HuH-7 (cell line): ENCODE measurements around the gene VN1R5.
"Not testable (repeated sequence)": the region's sequence is repeated elsewhere in the genome, so short reads cannot be mapped to it uniquely, and the experiment has no call there.

Source experiments
- DNase-seq: peaks from one replicate; pipeline ENCODE4 v3.0.0; 2011; ENCODE audit warnings: low spot score

Gene VN1R5

DNA sequence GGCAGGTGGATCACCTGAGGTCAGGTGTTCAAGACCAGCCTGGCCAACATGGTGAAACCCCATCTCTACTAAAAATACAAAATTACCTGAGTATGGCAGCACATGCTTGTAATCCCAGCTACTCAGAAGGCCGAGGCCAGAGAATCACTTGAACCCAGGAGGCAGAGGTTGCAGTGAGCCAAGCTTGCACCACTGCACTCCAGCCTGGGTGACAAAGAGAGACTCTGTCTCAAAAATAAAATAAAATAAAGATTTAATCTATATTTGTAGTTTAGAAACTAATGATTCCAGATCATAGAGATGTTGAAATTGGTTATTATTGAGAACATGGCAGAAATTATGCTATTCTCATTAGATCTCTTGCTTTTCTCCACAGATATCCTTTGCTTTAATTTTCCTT lies at the start of gene VN1R5:
TSS of gene VN1R5 (plus strand) at position 301 of the 400 bp plus-strand sequence.
- not testable (repeated sequence) for DNase-seq

DNA sequence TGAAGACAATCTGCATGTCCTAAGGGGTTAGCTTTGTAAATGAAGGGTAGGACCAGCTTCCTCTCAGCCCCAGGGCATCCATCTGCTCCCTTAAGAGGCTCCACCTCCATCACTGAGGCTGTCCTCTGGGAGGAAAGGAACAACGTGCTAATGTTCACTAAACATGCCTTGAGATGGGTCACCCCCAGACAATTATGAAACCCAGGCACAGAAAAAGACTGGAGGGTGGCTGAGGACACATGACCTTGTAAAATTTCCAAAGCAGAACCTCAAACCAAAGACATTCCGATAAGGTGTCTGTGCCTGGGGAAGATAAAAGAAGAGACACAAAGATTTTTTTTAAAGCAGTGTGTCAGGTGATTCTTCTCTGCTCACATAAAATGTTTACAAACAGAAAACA lies 46.5 kb upstream of the VN1R5 start:
- DNase-seq, result no peak

DNA sequence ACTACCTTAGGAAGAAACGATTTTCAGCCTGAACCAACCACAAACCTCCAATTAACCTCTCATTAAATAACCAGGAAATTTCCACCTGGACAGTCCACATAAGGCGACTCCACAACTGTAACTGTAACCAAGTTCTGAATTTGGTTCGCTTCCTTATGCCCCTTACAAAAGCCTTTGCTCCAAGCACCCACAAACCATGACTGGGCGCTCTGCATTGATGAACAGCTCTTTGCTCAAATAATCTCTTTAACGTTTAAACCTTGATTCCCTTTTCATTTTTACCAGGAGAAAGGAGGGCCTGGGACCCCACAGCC lies 45.9 kb upstream of the VN1R5 start:
- DNase-seq, result no peak

DNA sequence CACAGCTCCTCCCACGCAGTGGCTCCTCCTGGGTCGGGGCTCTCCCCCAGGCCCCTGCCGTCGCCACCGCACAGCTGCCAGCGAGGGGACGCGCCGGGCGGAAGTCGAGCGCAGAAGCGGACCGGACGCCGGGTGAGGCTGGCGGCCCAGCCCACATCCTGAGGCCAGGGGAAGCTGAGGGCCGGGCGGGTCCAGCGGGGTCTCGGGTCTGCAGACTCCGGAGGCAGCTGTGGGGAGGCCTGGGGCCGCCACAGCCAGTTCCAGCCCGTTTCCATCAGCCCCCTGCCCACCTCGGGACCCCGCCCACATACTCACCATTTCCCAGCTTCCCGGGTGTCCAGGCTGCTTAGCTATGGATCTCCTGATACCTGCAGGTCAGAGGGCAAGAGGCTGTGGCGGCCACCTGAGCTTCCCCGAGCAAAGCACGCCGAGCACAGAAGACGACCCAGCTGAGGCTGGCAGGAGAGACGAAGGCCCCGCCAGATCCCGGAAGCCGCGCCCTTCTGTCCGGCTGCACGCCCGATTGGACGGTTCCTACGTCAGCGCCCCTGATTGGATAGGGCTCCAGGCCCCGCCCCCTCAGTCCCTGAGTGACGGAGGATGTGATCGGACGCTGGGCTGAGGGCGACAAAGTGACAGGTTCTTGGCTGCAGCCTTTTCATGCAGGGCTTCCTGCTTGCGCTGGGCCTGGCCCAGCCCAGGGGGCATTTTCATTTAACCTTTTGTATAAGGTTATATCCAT lies 45.3 kb upstream of the VN1R5 start:
- DNase-seq, result peak; percentile 97

DNA sequence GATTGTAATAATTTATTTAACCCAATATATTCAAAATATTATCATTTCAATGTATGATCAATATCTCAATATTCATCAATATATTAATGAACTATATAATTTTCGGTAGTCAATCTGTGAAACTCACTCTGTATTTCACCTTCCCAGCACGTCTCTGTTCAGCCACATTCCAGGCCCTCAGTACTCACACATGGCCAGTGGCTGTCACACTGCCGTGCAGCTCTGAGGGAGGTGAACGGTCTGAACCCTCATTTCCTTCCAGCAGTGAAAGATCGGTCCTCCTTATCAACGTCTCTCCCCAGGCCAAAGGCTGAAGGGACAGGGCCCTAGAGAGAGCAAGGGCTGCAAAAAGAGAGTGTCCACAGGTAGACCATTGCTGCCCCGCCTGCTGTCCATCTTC lies 44.5 kb upstream of the VN1R5 start:
- DNase-seq, result no peak

DNA sequence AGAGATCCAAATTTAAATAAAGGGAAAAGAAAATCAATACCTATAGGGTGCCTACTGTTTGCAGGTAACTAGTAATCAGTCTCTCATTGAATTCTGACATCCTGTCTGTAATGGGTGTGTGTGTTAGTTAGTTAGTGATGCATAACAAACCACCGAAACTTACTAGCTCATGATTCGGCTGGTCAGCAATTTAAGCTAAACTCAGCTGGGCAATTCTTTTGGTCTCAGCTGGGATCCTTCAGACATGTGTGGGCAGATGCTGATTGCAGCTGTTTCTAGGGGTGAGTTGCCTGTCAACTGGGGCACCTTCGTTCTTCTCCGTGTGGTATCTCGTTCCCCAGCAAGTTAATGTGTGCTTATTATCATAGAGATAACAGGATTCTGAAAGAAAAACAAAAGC lies 43.9 kb upstream of the VN1R5 start:
- no peak for DNase-seq

DNA sequence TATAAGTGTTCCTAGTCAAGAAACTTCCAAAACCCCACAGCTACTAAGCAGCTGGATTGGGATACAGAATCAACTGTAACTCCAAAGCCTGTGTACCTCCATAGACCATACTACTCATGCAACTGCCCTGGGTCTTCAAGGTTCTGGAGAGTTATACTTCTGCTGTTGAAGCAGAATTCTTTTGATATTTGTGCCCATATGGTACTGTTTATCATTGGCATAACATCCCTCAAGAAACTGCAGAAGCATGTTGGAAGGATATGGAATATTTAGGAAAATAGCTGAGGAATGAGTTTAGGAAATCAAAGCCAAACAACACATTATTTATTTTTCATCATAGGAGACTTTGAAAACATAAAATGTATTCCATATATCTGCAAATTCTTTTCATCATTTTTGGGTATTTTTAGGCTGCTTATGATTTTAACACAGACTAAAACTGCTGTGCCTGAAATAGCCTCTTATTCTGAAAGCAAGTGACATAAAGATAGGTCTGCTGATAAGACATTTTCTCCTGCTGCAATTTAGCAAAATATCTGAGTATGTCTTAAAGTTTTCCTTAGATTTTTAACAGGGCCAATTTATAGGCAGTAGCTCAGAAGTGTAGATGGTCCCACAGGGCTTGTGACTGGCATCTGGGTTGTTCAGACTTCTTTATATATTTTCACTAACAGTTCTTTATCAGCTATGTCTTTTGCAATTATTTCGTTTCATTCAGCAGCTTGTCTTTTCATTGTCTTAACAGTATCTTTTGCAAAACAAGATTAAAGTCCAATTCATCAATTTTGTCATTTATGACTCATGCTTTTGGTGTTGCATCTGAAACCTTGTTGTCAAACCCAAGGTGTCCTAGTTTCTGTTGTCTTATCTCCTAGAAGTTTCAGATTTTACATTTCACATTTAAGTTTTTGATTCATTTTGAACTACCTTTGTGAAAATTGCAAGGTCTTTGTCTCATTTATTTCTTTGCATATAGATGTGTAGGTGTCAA lies 43.0 kb upstream of the VN1R5 start:
- no peak for DNase-seq

DNA sequence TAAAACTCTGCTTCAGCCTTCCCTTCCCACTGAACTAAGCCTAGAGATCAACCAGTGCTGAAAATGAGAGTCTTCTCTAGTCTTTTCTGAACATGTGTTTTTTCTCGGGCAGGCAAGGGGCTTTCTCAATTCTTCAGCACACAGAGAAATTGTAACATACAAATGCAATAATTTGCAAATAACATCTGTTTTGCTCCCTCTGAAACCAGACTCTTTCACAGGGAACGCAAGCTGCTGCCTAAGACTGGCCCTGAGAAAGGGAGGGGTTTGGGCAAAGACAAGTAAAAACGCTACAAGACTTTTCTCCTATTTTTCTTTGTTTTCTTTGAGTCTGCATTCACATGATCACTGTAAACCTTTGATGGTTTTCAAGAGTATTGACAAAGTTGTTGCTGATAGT lies 39.6 kb upstream of the VN1R5 start:
- no peak for DNase-seq

DNA sequence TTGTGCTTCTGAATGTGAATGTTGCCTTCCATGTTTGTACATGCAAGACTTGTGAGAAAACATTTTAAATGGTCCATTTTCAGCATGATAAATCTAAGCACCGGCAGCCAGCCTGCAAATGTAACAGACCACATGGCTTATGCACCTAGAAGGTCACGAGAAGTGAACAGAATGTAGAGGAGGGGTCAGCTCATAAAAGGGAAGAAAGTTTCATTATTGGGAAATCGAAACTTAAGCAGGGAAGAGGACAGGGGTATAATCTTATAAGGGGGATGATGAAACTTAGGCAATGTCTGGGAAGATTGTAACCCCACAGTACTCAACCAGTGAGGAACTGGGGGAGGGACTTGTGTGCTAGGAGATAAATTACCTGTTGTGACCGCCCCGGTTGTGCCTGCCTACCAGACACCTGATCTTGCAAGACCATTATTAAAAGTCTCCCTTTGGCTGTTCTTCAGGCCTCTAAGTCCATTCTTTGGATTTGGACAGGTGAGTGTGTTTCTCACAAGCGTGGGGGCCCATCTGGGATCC lies 37.7 kb upstream of the VN1R5 start:
- no peak for DNase-seq

DNA sequence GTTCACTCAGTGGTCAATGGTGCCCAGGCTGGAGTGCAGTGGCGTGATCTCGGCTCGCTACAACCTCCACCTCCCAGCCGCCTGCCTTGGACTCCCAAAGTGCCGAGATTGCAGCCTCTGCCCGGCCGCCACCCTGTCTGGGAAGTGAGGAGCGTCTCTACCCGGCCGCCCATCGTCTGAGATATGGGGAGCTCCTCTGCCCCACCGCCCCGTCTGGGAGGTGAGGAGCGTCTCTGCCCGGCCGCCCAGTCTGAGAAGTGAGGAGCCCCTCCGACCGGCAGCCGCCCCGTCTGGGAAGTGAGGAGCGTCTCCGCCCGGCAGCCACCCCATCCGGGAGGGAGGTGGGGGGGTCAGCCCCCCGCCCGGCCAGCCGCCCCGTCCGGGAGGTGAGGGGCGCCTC lies 35.6 kb upstream of the VN1R5 start:
- DNase-seq, result not testable (repeated sequence)

DNA sequence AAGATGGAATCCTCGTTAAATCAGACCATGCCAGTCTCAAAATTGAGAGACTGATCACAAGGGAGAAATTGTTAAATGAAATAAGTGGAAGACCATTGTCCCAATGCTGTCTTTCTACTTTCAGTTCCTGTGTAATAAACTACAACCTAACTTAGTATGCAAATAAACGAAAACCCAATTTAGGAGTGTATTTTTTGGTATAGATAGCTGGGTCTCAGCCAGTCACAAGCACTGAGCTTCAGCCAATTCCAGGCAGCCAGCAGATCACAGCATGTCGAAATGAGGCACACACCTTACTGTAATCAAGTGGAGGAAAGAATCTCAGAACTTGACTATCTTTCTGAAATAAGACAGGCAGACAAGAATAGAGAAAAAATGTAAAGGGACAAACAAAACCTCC lies 33.0 kb upstream of the VN1R5 start:
- DNase-seq, result no peak

DNA sequence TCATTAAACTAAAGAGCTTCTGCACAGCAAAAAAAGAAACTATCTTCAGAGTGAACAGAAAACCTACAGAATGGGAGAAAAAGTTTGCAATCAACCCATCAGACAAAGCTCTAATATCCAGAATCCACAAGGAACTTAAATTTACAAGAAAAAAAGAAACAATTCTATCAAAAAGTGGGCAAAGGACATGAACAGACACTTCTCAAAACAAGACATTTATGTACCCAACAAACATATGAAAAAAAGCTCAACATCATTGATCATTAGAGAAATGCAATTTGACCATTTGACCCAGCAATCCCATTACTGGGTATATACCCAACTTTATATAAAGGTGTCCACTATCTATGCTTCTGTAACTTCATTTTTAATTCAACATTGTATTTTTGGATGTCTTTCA lies 31.1 kb upstream of the VN1R5 start:
- DNase-seq, result no peak

DNA sequence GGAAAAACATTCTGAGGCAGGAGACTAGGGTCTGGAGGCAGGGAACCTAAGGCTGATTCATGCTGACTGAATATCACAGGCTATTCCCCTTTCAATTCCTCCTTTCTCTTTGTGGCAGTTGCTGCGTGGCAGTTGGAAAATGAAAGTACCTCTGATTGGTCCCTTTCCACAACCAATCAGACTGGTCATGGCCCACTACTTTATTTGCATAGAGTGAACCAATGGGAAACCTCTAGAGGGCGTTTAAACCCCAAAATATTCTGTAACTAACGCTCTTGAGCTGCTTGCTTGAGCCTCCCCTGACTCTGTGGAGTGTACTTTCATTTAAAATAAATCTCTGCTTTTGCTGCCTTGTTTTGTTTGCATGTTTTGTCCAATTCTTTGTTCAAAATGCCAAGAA lies 27.7 kb upstream of the VN1R5 start:
- no peak for DNase-seq

DNA sequence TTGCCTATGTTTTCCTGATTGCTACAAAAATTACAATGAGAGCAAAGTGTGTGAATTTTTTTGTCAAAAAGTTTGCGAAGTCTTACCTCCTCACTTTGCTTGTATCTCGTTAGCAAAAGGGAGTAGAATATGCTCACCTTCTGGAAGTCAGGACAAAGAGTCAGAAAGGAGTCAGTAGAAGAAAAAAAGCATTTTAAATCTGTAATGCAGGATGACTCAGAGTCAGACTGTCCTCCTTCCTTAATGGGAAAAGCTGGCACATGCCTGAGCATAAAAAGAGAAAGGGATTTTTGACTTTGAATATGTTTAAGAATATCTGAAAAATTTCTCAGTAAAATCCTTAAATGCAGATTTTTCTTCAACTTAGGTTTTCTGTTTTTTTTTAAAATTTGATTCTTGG lies 14.2 kb upstream of the VN1R5 start:
- no peak for DNase-seq

DNA sequence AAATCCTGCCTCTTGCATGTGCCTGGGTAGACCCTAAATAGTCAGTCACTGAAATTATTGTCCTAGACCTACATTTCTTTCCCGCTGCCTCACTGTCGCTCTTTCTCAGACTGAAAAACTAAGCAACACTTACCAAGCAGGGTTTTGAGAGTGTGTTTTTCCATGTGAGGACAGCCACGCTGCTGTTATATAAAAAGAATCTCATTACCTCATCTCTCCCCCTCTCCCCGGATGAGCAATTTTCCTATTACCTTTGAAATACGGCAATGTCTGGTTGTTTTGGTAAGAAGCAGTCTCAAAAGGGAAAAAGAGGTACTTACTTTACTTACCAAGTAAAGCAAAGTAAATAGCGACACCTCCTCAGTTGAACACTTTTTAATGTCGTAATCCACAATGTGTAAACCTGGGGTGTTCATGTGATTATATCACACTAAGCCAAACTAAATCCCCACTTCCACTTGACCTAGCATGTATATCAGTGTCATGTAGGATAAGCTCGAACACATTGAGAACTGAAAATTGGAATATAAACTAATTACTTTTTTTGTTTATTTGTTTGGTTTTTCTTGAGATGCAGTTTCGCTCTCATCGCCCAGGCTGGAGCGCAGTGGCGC lies 12.2 kb upstream of the VN1R5 start:
- DNase-seq, result no peak

DNA sequence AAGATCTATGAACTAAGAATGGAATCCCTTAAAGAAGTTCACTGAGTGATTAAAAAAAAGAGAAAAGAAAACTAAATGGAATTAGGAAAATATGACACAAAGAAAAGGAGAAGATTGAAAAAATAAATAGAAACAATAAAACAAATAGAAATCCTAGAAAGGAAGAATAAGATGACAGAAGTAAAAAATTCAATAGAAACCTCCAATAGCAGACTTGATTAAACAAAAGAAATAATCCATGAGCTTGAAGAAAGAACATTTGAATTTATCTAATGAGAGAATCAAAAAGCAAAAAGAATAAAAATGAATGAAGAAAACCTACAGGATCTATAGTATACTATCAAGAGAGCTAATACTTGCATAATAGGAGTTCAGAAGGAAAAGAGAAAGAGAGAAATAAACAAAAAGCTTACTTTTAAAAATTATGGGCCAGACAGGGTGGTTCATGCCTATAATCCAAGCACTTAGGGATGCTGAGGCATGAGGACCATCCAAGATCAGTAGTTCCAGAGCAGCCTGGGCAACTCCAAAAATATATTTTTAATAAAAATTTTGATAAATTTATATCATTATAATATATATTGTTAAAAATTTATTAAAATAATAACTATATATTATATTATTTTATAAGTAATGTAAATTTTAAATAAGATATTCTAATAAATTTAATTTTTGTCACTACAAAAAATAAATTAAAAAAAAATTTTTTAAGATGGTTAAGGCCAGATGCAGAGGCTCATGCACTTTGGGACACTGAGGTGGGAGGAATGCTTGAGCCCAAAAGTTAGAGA lies 9.4 kb upstream of the VN1R5 start:
- DNase-seq, result no peak

DNA sequence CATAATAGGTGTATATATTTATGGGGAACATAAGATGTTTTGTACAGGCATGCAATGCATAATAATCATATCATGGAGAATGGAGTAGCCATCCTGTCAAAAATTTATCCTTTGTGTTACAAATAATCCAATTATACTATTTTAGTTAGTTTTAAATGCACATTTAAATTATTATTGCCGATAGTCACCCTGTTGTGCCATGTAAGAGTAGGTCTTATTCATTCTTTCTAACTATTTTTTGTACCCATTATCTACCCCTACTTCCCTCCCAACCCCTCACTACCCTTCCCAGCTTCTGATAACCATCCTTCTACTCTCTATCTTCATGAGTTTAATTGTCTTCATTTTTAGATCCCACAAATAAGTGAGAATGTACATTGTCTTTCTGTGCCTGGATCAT lies 8.3 kb upstream of the VN1R5 start:
- no peak for DNase-seq

DNA sequence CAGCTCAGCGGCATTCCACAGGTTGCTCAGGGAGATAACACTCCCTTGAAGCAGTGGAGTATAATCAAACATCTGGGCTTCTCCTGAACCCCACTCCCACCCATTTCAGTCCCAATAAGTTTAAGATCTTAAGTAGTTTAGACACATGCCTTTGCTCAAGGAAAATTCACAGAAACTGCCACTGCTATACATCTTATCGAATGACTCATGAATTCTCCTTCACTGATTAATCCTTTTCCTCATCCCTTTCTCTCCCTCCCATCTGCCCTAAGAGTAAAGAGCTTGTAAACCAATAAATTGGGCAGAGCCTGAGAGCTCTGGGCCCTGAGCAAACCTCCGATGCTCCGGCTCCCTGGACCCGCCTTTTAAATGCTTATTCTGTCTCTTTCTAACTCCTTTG lies 10.2 kb downstream of the VN1R5 start:
- DNase-seq, result no peak

DNA sequence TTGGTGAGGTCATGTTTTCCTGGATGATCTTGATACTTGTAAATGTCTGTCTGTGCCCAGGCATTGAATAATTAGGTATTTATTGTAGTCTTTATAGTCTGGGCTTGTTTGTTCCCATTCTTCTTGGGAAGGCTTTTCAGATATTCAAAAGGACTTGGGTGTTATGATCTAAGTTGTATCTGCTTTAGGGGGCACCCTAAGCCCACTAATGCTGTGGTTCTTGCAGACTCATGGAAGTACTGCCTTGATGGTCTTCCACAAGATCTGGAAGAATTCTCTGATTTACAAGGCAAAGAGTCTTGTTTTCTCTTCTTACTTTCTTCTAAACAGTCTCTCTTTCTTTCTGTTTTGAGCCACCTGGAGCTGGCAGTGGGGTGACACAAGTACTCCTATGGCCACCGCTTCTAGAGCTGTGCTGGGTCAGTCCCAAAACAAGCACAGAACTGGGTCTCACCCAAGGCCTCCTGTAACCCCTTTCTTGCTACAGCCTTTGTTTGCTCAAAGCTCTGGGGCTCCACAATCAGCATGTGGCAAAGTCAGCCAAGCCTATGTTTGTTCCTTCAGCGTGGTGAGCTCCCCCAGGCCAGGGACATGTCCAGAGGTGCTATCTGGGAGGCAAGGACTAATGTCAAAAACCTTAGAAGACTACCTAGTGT lies 12.6 kb downstream of the VN1R5 start:
- DNase-seq, result no peak

DNA sequence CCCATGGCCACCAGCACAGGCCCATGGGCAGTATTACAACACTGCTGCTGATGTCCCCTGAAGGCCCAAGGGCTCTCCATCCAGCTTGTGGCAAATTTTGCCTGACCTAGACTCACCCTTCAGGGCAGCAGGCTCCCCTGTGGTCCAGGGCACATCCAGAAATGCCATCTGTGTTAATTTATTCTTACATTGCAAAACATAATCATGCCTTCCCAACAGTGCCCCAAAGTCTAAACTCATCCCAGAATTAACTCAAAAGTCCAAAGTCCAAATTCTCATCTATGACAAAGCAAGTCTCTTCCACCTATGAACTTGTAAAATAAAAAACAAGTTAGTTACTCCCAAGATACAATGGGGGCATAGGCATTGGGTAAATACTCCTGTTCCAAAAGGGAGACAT lies 13.3 kb downstream of the VN1R5 start:
- DNase-seq, result no peak

DNA sequence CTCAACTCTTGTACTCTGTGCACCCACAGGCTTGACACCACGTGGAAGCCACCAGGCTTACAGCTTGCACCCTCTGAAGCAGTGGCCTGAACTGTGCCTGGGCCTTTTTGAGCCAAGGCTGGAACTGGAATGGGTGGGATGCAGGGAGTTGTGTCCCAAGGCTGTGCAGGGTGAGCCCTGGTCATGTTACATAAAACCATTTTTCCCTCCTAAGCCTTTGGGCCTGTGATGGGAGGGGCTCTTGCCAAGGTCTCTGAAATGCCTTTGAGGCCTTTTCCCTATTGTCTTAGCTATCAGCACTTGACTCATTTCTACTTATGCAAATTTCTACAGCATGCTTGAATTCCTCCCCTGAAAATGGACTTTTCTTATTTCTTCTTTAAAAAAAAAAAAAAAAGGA lies 14.1 kb downstream of the VN1R5 start:
- DNase-seq, result no peak
